ENCODE results near the gene MACROD1. TPM values are rescaled to one million over a fixed set of nuclear protein-coding genes. Genes with fewer than 3 reads are reported as not detected.

The MACROD1 gene
- total and polyA plus RNA-seq, 2 of the 13 experiments (the other 11 are each of a cell fraction or from before 2014, with no cell fraction given), result 23.1 to 34.5 TPM

DNA sequence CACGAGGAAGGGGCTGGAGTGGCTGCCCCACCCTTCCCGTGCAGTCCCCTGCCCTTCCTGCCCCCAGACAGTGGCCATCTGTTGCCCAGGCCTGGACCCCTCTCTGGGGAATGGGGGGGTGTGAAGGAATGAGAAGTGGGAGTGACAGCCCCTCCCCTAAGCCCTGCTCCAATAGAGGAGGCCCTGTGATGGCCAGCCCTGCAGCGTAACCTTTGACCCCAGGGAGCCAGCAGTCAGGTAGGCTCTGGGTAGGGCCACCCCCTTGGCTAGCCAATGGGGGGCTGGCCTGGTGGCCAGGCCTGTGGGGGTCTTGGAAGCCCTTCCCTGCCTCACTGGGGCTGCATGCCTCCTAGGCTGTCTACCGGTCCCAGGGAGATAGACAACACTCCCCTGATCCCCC lies 123.6 kb downstream of the MACROD1 start:
- WGBS (ENCODE audit: low lambda C conversion rate), result 10% methylated on average over 2 of the region's 4 CpGs
- Histone ChIP-seq H4K20me1 (ENCODE audit: insufficient read depth, low read length) (peaks cover 16% of the 10 kb centered on the region; the same call in 1 of the 2 replicates), H3K4me1 (ENCODE audit: insufficient read depth, low read length) (peaks cover 33% of the 10 kb centered on the region), H3K4me3 (replicated peaks in 1 of 3; ENCODE audit: insufficient read depth in 1 of 3, low read depth in 2 of 3, low read length in 3 of 3) (no peak overlapping the region), H3K9ac (ENCODE audit: insufficient read depth, low read depth, low read length) (no peak overlapping the region), H3K27ac (ENCODE audit: extremely low read length, insufficient read depth, low read length) (no peak overlapping the region), H3K36me3 (replicated peaks in 1 of 2; ENCODE audit: control insufficient read depth in 1 of 2, insufficient read depth in 2 of 2, low read length in 2 of 2) (no peaks in the 10 kb centered on the region), H3K79me2 (ENCODE audit: insufficient read depth, low read length) (no peaks in the 10 kb centered on the region), H3K27me3 (ENCODE audit: control insufficient read depth in 1 of 2, insufficient read depth in 2 of 2, low read length in 2 of 2) (peaks cover 0 to 10% of the 10 kb centered on the region in 2 experiments; a peak in 2 of 5 replicates), H3K4me2 (ENCODE audit: low read depth, low read length) (no peak overlapping the region), H3K9me3 (ENCODE audit: low read length) (no peaks in the 10 kb centered on the region), H2AFZ (ENCODE audit: low read length) (no peak overlapping the region)
- BruUV-seq (replicated peaks), result no TSS peak
- ATAC-seq (peak; percentile 19), DNase-seq (ENCODE audit: low spot score) (peak; percentile 23), FAIRE-seq (no peak)
- intact Hi-C loops (cut with micrococcal nuclease; ENCODE audit: unreplicated experiment) (no loop called here), in situ Hi-C loops (cut with HindIII; ENCODE audit: extremely low pct_ligation_motif_present, low pct_unique_long_range_greater_than_20kb) (loop anchor here (5.0 kb wide), 1 partner anchor 105 kb away; no protein-coding TSS in a partner anchor)
- ChIA-PET POLR2A (no interaction called here), CTCF (ENCODE audit: low intra/inter-chr PET ratio, low total read pairs) (no interaction called here)
- TF ChIP-seq TARDBP (CRISPR knock-in tag; IDR thresholded peaks at IDR 0.05) (no peak), PHF5A (CRISPR knock-in tag; IDR thresholded peaks at IDR 0.05; ENCODE audit: low read depth, unreplicated experiment) (no peak), ZSCAN30 (CRISPR knock-in tag; IDR thresholded peaks at IDR 0.05) (no peak), NFATC3 (CRISPR knock-in tag; IDR thresholded peaks at IDR 0.05) (no peak), HDAC1 (CRISPR knock-in tag; IDR thresholded peaks at IDR 0.05) (no peak), NR2C2 (CRISPR knock-in tag; IDR thresholded peaks at IDR 0.05; ENCODE audit: borderline replicate concordance) (peak; percentile 78), PTBP1 (IDR thresholded peaks at IDR 0.05; ENCODE audit: low read depth, low read length, poor library complexity, severe bottlenecking) (no peak), ZNF207 (IDR thresholded peaks at IDR 0.05; ENCODE audit: borderline replicate concordance) (no peak), ZNF562 (CRISPR knock-in tag; IDR thresholded peaks at IDR 0.05; ENCODE audit: borderline replicate concordance) (no peak), KLF13 (CRISPR knock-in tag; IDR thresholded peaks at IDR 0.05) (no peak)
- TF ChIP-seq, protein P1, sequence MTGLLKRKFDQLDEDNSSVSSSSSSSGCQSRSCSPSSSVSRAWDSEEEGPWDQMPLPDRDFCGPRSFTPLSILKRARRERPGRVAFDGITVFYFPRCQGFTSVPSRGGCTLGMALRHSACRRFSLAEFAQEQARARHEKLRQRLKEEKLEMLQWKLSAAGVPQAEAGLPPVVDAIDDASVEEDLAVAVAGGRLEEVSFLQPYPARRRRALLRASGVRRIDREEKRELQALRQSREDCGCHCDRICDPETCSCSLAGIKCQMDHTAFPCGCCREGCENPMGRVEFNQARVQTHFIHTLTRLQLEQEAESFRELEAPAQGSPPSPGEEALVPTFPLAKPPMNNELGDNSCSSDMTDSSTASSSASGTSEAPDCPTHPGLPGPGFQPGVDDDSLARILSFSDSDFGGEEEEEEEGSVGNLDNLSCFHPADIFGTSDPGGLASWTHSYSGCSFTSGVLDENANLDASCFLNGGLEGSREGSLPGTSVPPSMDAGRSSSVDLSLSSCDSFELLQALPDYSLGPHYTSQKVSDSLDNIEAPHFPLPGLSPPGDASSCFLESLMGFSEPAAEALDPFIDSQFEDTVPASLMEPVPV (CRISPR knock-in tag; IDR thresholded peaks at IDR 0.05), result no peak
- TF ChIP-seq, protein P2, sequence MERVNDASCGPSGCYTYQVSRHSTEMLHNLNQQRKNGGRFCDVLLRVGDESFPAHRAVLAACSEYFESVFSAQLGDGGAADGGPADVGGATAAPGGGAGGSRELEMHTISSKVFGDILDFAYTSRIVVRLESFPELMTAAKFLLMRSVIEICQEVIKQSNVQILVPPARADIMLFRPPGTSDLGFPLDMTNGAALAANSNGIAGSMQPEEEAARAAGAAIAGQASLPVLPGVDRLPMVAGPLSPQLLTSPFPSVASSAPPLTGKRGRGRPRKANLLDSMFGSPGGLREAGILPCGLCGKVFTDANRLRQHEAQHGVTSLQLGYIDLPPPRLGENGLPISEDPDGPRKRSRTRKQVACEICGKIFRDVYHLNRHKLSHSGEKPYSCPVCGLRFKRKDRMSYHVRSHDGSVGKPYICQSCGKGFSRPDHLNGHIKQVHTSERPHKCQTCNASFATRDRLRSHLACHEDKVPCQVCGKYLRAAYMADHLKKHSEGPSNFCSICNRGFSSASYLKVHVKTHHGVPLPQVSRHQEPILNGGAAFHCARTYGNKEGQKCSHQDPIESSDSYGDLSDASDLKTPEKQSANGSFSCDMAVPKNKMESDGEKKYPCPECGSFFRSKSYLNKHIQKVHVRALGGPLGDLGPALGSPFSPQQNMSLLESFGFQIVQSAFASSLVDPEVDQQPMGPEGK (CRISPR knock-in tag; IDR thresholded peaks at IDR 0.05), result peak; percentile 31; the same call in 1 of the 2 replicates
- TF ChIP-seq, protein P3, sequence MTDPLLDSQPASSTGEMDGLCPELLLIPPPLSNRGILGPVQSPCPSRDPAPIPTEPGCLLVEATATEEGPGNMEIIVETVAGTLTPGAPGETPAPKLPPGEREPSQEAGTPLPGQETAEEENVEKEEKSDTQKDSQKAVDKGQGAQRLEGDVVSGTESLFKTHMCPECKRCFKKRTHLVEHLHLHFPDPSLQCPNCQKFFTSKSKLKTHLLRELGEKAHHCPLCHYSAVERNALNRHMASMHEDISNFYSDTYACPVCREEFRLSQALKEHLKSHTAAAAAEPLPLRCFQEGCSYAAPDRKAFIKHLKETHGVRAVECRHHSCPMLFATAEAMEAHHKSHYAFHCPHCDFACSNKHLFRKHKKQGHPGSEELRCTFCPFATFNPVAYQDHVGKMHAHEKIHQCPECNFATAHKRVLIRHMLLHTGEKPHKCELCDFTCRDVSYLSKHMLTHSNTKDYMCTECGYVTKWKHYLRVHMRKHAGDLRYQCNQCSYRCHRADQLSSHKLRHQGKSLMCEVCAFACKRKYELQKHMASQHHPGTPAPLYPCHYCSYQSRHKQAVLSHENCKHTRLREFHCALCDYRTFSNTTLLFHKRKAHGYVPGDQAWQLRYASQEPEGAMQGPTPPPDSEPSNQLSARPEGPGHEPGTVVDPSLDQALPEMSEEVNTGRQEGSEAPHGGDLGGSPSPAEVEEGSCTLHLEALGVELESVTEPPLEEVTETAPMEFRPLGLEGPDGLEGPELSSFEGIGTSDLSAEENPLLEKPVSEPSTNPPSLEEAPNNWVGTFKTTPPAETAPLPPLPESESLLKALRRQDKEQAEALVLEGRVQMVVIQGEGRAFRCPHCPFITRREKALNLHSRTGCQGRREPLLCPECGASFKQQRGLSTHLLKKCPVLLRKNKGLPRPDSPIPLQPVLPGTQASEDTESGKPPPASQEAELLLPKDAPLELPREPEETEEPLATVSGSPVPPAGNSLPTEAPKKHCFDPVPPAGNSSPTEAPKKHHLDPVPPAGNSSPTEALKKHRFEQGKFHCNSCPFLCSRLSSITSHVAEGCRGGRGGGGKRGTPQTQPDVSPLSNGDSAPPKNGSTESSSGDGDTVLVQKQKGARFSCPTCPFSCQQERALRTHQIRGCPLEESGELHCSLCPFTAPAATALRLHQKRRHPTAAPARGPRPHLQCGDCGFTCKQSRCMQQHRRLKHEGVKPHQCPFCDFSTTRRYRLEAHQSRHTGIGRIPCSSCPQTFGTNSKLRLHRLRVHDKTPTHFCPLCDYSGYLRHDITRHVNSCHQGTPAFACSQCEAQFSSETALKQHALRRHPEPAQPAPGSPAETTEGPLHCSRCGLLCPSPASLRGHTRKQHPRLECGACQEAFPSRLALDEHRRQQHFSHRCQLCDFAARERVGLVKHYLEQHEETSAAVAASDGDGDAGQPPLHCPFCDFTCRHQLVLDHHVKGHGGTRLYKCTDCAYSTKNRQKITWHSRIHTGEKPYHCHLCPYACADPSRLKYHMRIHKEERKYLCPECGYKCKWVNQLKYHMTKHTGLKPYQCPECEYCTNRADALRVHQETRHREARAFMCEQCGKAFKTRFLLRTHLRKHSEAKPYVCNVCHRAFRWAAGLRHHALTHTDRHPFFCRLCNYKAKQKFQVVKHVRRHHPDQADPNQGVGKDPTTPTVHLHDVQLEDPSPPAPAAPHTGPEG (CRISPR knock-in tag; IDR thresholded peaks at IDR 0.05), result no peak
- TF ChIP-seq, protein P4, sequence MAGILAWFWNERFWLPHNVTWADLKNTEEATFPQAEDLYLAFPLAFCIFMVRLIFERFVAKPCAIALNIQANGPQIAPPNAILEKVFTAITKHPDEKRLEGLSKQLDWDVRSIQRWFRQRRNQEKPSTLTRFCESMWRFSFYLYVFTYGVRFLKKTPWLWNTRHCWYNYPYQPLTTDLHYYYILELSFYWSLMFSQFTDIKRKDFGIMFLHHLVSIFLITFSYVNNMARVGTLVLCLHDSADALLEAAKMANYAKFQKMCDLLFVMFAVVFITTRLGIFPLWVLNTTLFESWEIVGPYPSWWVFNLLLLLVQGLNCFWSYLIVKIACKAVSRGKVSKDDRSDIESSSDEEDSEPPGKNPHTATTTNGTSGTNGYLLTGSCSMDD (CRISPR knock-in tag; IDR thresholded peaks at IDR 0.05), result no peak

All from HepG2 (cell line).